HG02943 (cell line): ENCODE measurements around the gene PHACTR1.
"Not testable (repeated sequence)": the region's sequence is repeated elsewhere in the genome, so short reads cannot be mapped to it uniquely, and the experiment has no call there.

ENCODE experiments used
- ATAC-seq: cut with Tn5 transposase; IDR thresholded peaks from one replicate; pipeline ENCODE4 v1.9.1; 2021; ENCODE audit warnings: mild to moderate bottlenecking, low read depth, moderate library complexity; ENCODE audit not compliant: unreplicated experiment

PHACTR1 gene

DNA sequence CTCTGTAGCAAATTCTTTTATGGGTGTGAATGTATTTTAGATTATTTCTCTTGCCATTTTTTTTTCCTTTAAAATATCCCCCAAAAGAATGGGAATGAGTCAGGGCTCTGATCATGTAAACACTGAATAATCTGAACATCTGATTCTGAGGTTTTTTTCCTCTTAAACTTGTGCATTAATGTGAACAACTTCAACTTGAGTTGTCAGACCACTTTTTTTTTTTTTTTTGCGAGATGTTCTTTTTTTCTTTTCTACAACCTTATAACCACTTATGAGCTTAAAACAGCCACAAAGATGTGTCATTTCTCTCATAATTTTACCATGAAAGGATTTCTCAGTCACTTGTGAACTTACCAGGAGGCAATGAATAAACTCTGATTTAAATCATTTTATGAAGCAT lies 526.5 kb downstream of the PHACTR1 start:
- ATAC-seq = no peak

GRCh38 chr6:13243745-13244144 lies 527.2 kb downstream of the PHACTR1 start:
- ATAC-seq = not testable (repeated sequence)

GRCh38 chr6:13247627-13248026 lies 531.1 kb downstream of the PHACTR1 start:
- ATAC-seq = no peak

DNA sequence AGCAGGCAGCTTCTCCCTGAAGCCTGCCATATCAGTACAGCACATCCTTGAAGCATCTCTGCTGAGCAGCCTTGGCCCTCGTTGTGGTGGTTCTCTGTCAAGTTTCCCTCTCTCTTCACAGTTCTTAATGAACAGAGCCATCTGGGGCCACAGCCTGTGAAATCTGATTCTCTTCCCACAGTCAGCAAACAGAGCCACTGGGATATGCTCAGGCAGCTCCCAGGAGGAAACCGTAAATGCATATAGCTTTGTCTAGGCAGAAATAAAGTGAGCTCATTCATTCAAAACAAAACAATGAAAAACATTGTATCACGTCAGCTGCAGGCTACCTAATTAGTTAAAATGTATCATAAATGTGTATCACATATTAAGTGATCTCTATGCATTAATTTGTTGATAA lies 531.5 kb downstream of the PHACTR1 start:
- no peak for ATAC-seq

DNA sequence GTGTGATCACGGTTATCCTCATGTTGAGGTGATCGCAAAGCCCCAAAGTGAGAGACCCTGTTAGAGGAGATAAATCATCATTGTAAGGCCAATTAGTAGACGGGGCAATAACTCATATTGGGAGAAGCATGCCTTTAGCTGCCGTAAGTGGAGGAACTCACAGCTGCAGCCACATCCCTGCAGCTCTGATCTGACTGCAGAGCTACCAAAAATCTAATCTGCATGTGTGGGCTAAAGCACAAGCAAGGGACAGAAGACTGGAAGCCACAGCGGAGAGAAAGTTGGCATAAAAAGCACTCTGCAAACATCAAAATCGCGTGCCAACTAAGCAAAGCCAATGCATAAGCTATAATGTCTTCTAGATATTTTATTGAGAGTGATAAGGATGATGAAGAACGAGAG lies 532.0 kb downstream of the PHACTR1 start:
- ATAC-seq = no peak

- ATAC-seq = no peak
Measured at GRCh38 chr6:13248994-13249393, 532.4 kb downstream of the PHACTR1 start.

GRCh38 chr6:13249817-13250216 lies 533.2 kb downstream of the PHACTR1 start:
- ATAC-seq = no peak

- ATAC-seq = no peak
Measured at GRCh38 chr6:13250703-13251102, 534.1 kb downstream of the PHACTR1 start.

DNA sequence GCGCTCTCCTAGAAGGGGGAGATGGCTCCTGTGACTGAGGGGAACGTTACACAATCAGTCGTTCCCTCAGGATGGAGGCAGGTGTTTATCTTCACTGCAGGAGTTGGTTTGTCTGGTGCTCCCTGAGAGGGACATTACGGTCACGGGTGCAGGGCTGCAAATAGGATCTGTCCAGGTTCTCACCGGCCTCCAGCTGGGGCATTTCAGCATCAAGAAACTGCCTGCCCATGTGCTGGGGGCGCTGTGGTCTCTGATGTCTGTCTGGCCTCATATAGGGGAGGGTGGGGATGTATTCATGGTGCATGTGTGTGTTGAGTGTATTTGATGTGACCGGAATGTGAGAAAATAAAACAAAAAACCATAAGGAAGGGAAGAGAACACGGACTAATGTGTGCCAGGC lies 534.7 kb downstream of the PHACTR1 start:
- ATAC-seq = no peak

- no peak for ATAC-seq
Measured at GRCh38 chr6:13252790-13253189, 536.2 kb downstream of the PHACTR1 start.

DNA sequence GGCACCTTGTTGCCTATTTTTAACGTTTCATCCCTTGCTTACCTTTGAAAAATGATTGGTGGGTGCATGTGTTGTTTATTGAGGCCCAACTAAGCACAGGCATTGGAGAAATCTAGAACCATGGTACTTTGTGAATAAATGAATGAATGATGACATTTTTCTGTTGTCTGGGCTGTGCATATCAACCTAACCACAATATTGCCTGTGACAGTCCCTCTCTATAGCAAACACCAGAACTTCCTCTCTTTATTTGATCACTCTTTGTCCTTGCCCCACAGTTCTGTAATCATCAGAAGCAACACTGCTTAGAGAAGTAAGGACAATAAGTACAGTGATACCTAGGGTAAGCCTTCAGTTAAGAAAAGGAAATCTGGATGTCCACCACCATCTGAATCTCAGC lies 536.7 kb downstream of the PHACTR1 start:
- ATAC-seq = no peak

GRCh38 chr6:13256266-13257001 lies 539.9 kb downstream of the PHACTR1 start:
- ATAC-seq = no peak

- ATAC-seq = no peak
Measured at GRCh38 chr6:13259393-13259792, 542.8 kb downstream of the PHACTR1 start.

DNA sequence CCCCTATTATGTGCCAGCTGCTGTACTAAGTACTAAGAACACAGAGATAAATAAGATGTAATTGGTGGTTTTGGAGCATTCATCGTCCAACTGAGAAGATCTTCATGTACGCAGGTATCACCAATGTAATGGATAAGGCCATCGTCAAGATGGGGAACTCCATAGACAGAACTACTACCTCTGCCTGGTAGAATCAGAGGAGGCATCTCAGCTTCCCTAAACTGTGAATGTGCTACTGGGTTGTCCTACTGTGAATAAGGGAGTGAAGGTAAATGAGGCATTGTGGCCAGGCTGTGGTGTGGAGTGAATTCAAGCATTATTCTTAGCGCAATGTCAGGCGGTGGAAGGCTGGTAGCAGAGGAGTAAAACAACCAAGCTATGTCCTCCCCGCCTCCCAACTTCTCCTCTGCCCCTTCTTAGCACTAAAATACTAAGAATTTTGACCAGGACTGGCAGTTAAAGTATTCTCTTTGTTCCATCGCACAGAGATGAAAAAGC lies 543.6 kb downstream of the PHACTR1 start:
- no peak for ATAC-seq

- ATAC-seq = no peak
Measured at GRCh38 chr6:13260831-13261230, 544.3 kb downstream of the PHACTR1 start.

DNA sequence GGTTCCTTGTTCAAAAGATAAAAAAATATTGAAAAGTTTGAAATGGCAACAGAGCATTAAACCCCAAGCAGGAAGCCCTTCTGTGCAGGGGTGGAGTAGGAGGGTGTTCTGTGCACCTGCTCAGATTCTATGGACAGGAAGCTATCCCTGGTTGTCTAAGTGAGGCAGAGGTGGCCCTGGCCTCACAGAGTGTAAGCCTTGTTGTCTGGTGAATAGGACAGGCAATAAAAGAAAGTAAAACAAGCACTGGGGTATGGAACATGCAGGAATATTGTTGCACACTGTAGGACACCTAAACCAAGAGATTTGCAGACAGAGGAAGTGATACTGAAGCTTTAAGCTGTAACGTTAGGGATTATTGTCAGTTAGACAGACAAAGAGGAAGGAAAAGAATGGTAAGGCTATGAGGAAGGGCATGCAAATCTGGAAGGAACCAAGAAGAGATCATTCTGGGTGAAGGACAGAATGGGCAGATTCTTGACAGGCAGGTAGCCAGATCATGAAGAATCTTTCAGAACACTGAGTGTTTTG lies 545.0 kb downstream of the PHACTR1 start:
- peak; percentile 59 for ATAC-seq

- no peak for ATAC-seq
Measured at GRCh38 chr6:13262302-13263230, 546.0 kb downstream of the PHACTR1 start.

DNA sequence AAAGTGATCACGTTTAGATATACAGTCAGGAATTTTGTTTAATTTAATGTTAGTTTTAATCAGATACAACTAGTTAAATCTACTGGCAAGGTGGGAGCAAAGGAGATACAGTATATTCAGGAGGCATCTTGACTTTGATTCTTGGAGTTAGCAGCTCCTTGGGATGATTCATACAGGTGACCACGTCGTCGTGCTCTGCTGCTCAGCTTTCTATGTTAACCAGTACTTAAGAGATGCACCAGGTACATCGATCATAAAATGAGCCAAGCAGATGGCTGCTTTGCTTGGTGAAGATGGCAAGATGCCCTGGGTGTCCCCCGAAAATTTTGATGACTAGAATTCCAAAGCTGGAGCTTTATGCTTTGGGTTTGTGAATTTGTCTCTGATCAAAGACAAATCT lies 547.1 kb downstream of the PHACTR1 start:
- ATAC-seq = no peak

DNA sequence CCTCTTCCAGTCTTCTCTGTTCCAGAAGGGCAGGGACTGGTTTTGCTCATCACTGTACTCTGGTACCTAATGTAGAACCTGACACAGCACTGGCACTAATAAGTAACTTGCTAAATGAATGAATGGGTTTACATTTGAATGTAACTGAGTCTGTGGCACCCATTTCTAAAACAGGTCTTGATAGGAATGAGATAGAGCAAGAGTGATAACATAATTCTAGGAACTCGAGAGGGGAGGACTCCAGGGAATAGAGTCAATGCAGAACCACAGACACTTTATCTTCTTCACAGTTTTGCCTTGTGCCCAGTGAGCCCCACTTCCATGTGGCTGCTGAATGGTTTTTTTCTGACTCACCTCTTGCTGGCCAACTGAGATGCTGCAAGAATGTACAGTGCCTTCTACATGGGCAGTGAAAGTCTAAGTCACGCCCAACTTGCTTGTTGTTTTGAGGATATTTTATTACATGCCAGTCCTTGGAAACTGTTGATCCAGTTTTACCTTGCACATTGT lies 550.6 kb downstream of the PHACTR1 start:
- no peak for ATAC-seq

- no peak for ATAC-seq
Measured at GRCh38 chr6:13268913-13269518, 552.4 kb downstream of the PHACTR1 start.
